ENCODE measurements around the gene MAP1B. TPM values are rescaled to one million over a fixed set of nuclear protein-coding genes. Genes with fewer than 3 reads are reported as not detected.
"Not testable (repeated sequence)": the region's sequence is repeated elsewhere in the genome, so short reads cannot be mapped to it uniquely, and the experiment has no call there.

MAP1B gene
- total RNA-seq, 1 experiment from 2014 or later = 34.6 TPM

DNA sequence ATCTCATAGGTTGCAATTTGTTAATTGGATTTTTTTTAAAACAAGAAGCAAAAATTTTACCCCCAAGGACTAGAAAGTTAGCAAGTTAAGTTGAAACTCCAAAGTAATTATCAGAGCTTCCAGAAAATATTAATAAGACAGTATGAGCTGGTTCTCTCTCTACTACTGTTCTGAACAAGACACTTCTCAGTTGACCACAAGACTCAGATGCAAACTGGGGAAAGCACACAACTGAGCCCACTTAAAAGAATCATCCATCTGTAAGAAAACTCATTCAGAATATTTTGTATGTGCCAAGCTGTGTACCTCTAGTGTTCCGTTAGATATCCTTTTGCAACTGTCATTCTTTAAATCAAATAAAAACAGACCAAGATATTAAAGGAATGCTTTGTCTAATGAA, 60.0 kb downstream of the MAP1B start:
- BruUV-seq (replicated peaks) = no TSS peak
- no peaks in the 10 kb centered on the region for H3K9me3 Mint-ChIP-seq (ENCODE audit: low read depth, unreplicated experiment)
- no peak overlapping the region for H3K27ac Mint-ChIP-seq (ENCODE audit: unreplicated experiment)
- intact Hi-C loops (cut with micrococcal nuclease; ENCODE audit: unreplicated experiment) = no loop called here
- H3K36me3 Mint-ChIP-seq (ENCODE audit: insufficient read depth, unreplicated experiment) = no peaks in the 10 kb centered on the region
- H3K4me3 Mint-ChIP-seq (ENCODE audit: low read depth, unreplicated experiment) = no peak overlapping the region
- H3K27me3 Mint-ChIP-seq (ENCODE audit: unreplicated experiment) = no peaks in the 10 kb centered on the region
- DNase-seq = no peak
- H3K4me1 Mint-ChIP-seq (ENCODE audit: low read depth, unreplicated experiment) = peaks cover 8% of the 10 kb centered on the region
- TF ChIP-seq CTCF (IDR thresholded peaks at IDR 0.05; ENCODE audit: unreplicated experiment) = no peak
- CTCF ChIA-PET = interaction anchor here (0.6 to 0.8 kb wide), 2 partner anchors 30 to 54 kb away, joined by 3 read pairs; no protein-coding TSS in a partner anchor

GRCh38 chr5:72167804-72168203, 60.5 kb downstream of the MAP1B start:
- no TSS peak for BruUV-seq (replicated peaks)
- no peak for TF ChIP-seq CTCF (IDR thresholded peaks at IDR 0.05; ENCODE audit: unreplicated experiment)
- DNase-seq = no peak
- Mint-ChIP-seq H3K4me3 (ENCODE audit: low read depth, unreplicated experiment) (no peak overlapping the region), H3K4me1 (ENCODE audit: low read depth, unreplicated experiment) (peaks cover 8% of the 10 kb centered on the region), H3K27me3 (ENCODE audit: unreplicated experiment) (no peaks in the 10 kb centered on the region), H3K27ac (ENCODE audit: unreplicated experiment) (no peak overlapping the region), H3K9me3 (ENCODE audit: low read depth, unreplicated experiment) (no peaks in the 10 kb centered on the region), H3K36me3 (ENCODE audit: insufficient read depth, unreplicated experiment) (no peaks in the 10 kb centered on the region)
- intact Hi-C loops (cut with micrococcal nuclease; ENCODE audit: unreplicated experiment) = no loop called here
- CTCF ChIA-PET = interaction anchor here (0.6 kb wide), 1 partner anchor 19 kb away, joined by 6 read pairs; no protein-coding TSS in a partner anchor

- Mint-ChIP-seq H3K4me1 (ENCODE audit: low read depth, unreplicated experiment) (peaks cover 8% of the 10 kb centered on the region), H3K27me3 (ENCODE audit: unreplicated experiment) (no peaks in the 10 kb centered on the region), H3K36me3 (ENCODE audit: insufficient read depth, unreplicated experiment) (no peaks in the 10 kb centered on the region), H3K4me3 (ENCODE audit: low read depth, unreplicated experiment) (no peak overlapping the region), H3K27ac (ENCODE audit: unreplicated experiment) (no peak overlapping the region), H3K9me3 (ENCODE audit: low read depth, unreplicated experiment) (no peaks in the 10 kb centered on the region)
- BruUV-seq (replicated peaks) = no TSS peak
- CTCF ChIA-PET = no interaction called here
- DNase-seq = no peak
- TF ChIP-seq CTCF (IDR thresholded peaks at IDR 0.05; ENCODE audit: unreplicated experiment) = no peak
- intact Hi-C loops (cut with micrococcal nuclease; ENCODE audit: unreplicated experiment) = no loop called here
Measured at GRCh38 chr5:72170101-72170500, 62.8 kb downstream of the MAP1B start.

DNA sequence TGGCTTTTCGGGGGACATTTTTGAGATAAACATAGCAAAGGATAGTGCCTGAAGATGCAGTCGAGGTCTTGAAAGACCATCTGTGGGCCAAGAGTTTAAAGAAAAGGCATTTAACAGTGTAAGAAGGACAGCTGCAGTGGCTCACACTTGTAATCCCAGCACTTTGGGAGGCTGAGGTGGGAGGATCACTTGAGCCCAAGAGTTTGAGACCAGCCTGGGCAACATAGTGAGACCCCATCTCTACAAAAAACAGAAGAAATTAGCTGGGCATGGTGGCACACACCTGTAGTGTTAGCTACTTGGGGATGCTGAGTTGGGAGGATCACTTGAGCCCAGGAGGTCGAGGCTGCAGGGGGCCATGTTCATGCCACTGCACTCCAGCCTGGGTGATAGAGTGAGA, 63.9 kb downstream of the MAP1B start:
- BruUV-seq (replicated peaks); H3K27ac Mint-ChIP-seq (ENCODE audit: unreplicated experiment); H3K36me3 Mint-ChIP-seq (ENCODE audit: insufficient read depth, unreplicated experiment); H3K27me3 Mint-ChIP-seq (ENCODE audit: unreplicated experiment); H3K9me3 Mint-ChIP-seq (ENCODE audit: low read depth, unreplicated experiment); CTCF ChIA-PET; H3K4me3 Mint-ChIP-seq (ENCODE audit: low read depth, unreplicated experiment); intact Hi-C loops (cut with micrococcal nuclease; ENCODE audit: unreplicated experiment); DNase-seq: not testable (repeated sequence)
- H3K4me1 Mint-ChIP-seq (ENCODE audit: low read depth, unreplicated experiment) = peaks cover 12% of the 10 kb centered on the region

DNA sequence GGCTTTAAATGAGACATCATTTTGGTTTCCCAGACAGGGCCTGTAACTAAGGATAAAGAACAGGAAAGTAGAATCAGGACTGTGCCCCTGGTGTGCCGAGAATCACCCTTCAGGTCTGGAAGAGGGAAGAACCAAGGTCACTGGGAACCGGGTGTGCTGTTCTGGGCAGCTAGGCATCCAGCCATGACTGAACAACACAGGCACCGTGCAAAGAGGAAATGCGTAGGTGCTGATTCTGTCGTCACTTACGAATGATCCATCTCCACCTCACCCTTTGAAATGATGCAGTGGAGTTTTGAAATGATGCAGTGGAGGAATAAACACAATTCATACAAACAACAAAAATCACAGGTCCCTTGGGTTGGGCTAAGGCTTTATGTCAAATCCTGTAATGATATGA, 64.4 kb downstream of the MAP1B start:
- DNase-seq = no peak
- Mint-ChIP-seq H3K27me3 (ENCODE audit: unreplicated experiment) (no peaks in the 10 kb centered on the region), H3K9me3 (ENCODE audit: low read depth, unreplicated experiment) (no peaks in the 10 kb centered on the region), H3K4me3 (ENCODE audit: low read depth, unreplicated experiment) (no peak overlapping the region), H3K4me1 (ENCODE audit: low read depth, unreplicated experiment) (peaks cover 8% of the 10 kb centered on the region), H3K27ac (ENCODE audit: unreplicated experiment) (no peak overlapping the region), H3K36me3 (ENCODE audit: insufficient read depth, unreplicated experiment) (no peaks in the 10 kb centered on the region)
- BruUV-seq (replicated peaks) = no TSS peak
- CTCF ChIA-PET = no interaction called here
- intact Hi-C loops (cut with micrococcal nuclease; ENCODE audit: unreplicated experiment) = no loop called here
- no peak for TF ChIP-seq CTCF (IDR thresholded peaks at IDR 0.05; ENCODE audit: unreplicated experiment)

Data from Calu3 (cell line).